PFSK-1 (cell line): ENCODE results near the gene USP34.

Experiments used
- FOXP2 ChIP-seq: optimal IDR thresholded peaks from 2 replicates; pipeline ENCODE3; 2011; ENCODE audit warnings: borderline replicate concordance, control low read depth, inconsistent platforms; ENCODE audit not compliant: insufficient read depth; ENCODE audit errors: extremely low read length, extremely low read depth
- POLR2AphosphoS5 ChIP-seq: IDR thresholded peaks from 2 replicates; pipeline ENCODE4 v1.6.1; 2012; ENCODE audit warnings: low read depth, mild to moderate bottlenecking, control low read depth, low read length, moderate library complexity
- SIN3A ChIP-seq: IDR thresholded peaks from 2 replicates; pipeline ENCODE4 v1.6.1; 2012; ENCODE audit warnings: mild to moderate bottlenecking, low read length, moderate library complexity, borderline replicate concordance; ENCODE audit not compliant: insufficient read depth
- TAF1 ChIP-seq: IDR thresholded peaks from 2 replicates; pipeline ENCODE4 v1.6.1; 2012; ENCODE audit warnings: low read length, control low read depth, borderline replicate concordance; ENCODE audit not compliant: insufficient read depth
- TF ChIP-seq, protein P1 (sequence below), 2 experiments: IDR thresholded peaks; 2 replicates each; pipeline versions ENCODE4 v1.6.1 to v1.8.0; 2011 to 2012; ENCODE audit warnings: low read depth in 2 of 2, low read length in 2 of 2, control low read depth in 1 of 2, inconsistent platforms in 1 of 2, mild to moderate bottlenecking in 1 of 2, moderate library complexity in 1 of 2; ENCODE audit not compliant: insufficient read depth in 1 of 2

The USP34 gene

DNA sequence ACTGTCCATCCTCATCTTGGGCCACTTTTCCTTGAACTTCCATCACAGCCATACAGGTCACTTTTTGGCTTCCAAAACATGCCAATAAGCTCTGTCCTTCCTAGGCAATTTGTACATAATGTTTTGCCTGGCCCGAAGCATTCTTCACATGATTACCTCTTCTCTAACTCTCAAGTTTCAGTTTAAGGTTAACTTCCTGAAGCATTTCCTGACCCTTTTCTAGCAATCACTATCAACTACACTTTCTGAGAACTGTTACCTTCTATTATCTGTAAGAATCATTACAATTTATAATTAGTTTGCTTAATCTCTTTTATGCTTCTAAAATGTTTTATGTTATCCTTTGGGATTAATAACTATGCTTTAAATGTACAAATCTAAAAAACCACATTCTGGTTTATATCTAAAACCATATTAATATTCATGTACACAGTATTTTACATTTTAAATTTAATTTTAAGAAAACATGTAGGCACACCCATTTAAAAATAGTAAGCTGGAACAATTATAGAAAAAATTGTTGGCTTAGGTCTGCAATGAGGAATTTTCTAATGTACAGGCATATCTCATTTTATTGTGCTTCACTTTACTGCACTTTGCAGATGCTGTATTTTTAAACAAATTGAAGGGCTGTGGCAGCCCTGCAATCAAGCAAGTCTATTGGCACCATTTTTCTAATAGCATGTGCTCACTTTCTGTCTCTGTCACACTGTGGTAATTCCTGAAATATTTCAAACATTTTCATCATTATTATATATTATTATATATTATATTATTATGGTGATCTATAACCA, 232.5 kb downstream of the USP34 start:
- no peak for TF ChIP-seq POLR2AphosphoS5

DNA sequence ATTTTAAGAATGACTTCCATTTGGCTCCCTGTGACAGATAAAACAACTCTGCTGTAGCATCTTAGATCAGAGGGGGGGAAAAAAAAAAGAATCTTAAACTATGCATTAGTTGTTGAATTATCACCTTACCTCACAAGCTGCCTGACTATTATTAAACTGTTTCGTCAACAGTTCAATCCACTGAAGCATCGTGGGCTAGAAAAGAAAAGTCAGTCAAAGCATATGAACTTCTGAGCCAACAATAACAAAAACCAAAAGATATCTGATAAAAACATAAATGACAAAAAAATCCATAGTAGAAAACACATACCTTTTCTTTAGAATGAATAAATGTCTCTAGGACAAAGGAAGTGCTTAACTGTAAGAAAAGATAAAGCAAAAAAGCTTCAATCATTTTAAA, 235.2 kb downstream of the USP34 start:
- TF ChIP-seq FOXP2, result no peak
- TF ChIP-seq SIN3A, result no peak
- TF ChIP-seq, protein P1, sequence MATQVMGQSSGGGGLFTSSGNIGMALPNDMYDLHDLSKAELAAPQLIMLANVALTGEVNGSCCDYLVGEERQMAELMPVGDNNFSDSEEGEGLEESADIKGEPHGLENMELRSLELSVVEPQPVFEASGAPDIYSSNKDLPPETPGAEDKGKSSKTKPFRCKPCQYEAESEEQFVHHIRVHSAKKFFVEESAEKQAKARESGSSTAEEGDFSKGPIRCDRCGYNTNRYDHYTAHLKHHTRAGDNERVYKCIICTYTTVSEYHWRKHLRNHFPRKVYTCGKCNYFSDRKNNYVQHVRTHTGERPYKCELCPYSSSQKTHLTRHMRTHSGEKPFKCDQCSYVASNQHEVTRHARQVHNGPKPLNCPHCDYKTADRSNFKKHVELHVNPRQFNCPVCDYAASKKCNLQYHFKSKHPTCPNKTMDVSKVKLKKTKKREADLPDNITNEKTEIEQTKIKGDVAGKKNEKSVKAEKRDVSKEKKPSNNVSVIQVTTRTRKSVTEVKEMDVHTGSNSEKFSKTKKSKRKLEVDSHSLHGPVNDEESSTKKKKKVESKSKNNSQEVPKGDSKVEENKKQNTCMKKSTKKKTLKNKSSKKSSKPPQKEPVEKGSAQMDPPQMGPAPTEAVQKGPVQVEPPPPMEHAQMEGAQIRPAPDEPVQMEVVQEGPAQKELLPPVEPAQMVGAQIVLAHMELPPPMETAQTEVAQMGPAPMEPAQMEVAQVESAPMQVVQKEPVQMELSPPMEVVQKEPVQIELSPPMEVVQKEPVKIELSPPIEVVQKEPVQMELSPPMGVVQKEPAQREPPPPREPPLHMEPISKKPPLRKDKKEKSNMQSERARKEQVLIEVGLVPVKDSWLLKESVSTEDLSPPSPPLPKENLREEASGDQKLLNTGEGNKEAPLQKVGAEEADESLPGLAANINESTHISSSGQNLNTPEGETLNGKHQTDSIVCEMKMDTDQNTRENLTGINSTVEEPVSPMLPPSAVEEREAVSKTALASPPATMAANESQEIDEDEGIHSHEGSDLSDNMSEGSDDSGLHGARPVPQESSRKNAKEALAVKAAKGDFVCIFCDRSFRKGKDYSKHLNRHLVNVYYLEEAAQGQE (IDR thresholded peaks at IDR 0.05; ENCODE audit: insufficient read depth in 1 of 2, low read depth in 2 of 2, low read length in 2 of 2), result no peak
- TF ChIP-seq POLR2AphosphoS5, result no peak
- no peak for TF ChIP-seq TAF1

DNA sequence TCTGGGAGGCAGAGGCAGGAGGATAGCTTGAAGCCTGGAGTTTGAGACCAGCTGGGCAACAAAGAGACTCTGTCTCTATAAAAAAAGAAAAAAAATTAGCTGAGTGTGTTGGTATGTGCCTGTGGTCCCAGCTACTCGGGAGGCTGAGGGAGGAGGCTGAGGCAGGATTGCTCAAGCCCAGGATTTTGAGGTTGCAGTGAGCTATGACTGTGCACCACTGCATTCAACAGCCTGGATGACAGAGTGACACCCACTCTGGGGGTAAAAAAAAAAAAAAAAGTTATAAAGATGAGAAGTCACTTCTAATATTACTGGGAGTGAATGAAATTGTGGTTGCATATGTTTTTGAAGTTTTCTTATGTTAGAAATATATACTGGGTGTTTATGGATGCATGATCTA, 237.3 kb downstream of the USP34 start:
- no peak for TF ChIP-seq FOXP2
- no peak for TF ChIP-seq POLR2AphosphoS5
- TF ChIP-seq, protein P1 (IDR thresholded peaks at IDR 0.05; ENCODE audit: insufficient read depth in 1 of 2, low read depth in 2 of 2, low read length in 2 of 2), result no peak
- no peak for TF ChIP-seq TAF1
- TF ChIP-seq SIN3A, result no peak

DNA sequence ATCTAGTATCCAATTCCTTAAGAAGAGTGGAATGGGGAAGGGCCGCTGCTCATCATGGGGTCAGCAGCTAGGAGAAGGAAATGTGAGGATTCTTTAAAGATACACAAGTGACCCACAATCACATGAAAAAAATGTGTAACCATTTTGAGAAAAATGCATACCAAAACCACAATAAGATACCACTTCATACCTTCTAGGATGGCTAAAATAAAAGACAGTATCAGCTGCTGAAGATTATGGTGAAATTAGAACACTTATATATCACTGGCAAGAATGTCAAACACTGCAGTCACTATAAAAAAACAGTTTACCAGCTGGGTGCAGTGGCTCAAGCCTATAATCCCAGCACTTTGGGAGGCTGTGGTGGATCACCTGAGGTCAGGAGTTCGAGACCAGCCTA, 241.0 kb downstream of the USP34 start:
- no peak for TF ChIP-seq SIN3A
- TF ChIP-seq POLR2AphosphoS5, result no peak
- no peak for TF ChIP-seq TAF1
- TF ChIP-seq, protein P1 (IDR thresholded peaks at IDR 0.05; ENCODE audit: insufficient read depth in 1 of 2, low read depth in 2 of 2, low read length in 2 of 2), result no peak
- no peak for TF ChIP-seq FOXP2

DNA sequence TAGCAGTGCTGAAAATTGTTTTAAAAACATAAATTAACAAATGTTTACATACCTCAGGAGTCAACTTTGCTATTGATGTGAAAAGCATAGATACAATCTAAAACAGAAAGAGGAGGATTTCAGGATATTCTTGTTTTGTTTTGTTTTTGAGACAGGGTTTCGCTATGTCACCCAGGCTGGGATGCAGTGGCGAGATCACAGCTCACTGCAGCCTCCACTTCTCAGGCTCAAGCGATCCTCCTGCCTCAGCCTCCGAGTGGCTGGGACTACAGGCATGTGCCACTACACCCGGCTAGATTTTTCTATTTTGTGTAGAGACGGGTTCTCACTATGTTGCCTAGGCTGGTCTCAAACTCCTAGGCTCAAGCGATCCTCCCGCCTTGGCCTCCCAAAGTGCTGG, 248.3 kb downstream of the USP34 start:
- TF ChIP-seq TAF1, result no peak
- TF ChIP-seq, protein P1 (IDR thresholded peaks at IDR 0.05; ENCODE audit: insufficient read depth in 1 of 2, low read depth in 2 of 2, low read length in 2 of 2), result no peak
- TF ChIP-seq SIN3A, result no peak
- TF ChIP-seq POLR2AphosphoS5, result no peak
- no peak for TF ChIP-seq FOXP2
